ENCODE results near the gene ADORA1.

DNA sequence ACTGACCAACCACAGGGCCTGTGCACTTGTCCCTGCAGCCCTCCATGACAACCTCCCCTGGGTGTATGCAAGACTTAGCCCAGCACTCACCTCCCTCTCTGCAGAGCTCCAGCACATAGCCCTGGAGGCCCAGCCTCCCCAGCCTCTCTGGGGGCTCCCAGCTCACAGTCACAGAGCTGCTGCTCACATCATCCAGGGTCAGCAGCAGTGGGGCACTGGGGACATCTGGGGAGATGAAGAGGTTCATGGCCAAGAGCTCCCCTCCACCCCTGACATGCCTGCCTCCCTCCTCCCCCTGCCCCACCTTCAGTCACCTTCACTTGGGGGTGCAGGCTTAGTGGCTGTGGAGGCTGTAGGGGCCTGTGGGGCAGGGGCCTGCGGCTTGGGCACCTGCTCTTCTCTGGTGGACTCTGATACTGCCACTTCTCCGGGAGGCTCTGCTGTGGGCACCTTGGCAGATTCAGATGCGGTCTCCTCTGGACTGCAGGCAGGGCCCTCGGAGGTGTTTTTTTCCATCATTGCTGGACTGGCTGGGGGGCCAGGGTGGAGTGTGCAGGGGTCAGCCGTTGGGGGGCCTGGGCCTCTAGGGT lies 47.8 kb downstream of the ADORA1 start, which contains the start of gene MYBPH:
- TF ChIP-seq POLR2A (IDR thresholded peaks at IDR 0.05; ENCODE audit: low read depth, low read length) (no peak), CEBPB (IDR thresholded peaks at IDR 0.05; ENCODE audit: low read depth, low read length) (no peak), RAD21 (IDR thresholded peaks at IDR 0.05; ENCODE audit: low read length) (no peak), MAFK (IDR thresholded peaks at IDR 0.05; ENCODE audit: low read depth, low read length) (no peak), SMC3 (IDR thresholded peaks at IDR 0.05; ENCODE audit: low read depth, low read length) (no peak), MXI1 (IDR thresholded peaks at IDR 0.05; ENCODE audit: borderline replicate concordance, low read depth, low read length) (no peak), BHLHE40 (IDR thresholded peaks at IDR 0.05; ENCODE audit: low read depth, low read length) (no peak), RFX5 (IDR thresholded peaks at IDR 0.05; ENCODE audit: low read depth, low read length) (no peak), RCOR1 (IDR thresholded peaks at IDR 0.05; ENCODE audit: insufficient replicate concordance, low read length) (no peak), NFE2L2 (IDR thresholded peaks at IDR 0.05; ENCODE audit: low read depth, low read length) (no peak)
- TF ChIP-seq, protein P1, sequence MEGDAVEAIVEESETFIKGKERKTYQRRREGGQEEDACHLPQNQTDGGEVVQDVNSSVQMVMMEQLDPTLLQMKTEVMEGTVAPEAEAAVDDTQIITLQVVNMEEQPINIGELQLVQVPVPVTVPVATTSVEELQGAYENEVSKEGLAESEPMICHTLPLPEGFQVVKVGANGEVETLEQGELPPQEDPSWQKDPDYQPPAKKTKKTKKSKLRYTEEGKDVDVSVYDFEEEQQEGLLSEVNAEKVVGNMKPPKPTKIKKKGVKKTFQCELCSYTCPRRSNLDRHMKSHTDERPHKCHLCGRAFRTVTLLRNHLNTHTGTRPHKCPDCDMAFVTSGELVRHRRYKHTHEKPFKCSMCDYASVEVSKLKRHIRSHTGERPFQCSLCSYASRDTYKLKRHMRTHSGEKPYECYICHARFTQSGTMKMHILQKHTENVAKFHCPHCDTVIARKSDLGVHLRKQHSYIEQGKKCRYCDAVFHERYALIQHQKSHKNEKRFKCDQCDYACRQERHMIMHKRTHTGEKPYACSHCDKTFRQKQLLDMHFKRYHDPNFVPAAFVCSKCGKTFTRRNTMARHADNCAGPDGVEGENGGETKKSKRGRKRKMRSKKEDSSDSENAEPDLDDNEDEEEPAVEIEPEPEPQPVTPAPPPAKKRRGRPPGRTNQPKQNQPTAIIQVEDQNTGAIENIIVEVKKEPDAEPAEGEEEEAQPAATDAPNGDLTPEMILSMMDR (conservative IDR thresholded peaks at IDR 0.05; ENCODE audit: low read depth, low read length), result no peak
- TF ChIP-seq, protein P2, sequence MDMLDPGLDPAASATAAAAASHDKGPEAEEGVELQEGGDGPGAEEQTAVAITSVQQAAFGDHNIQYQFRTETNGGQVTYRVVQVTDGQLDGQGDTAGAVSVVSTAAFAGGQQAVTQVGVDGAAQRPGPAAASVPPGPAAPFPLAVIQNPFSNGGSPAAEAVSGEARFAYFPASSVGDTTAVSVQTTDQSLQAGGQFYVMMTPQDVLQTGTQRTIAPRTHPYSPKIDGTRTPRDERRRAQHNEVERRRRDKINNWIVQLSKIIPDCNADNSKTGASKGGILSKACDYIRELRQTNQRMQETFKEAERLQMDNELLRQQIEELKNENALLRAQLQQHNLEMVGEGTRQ (IDR thresholded peaks at IDR 0.05; ENCODE audit: low read depth, low read length), result no peak

Measured in IMR-90 (cell line).